GM18502 (cell line): ENCODE measurements around the gene ABCA1.

ENCODE experiments used
- ATAC-seq: cut with Tn5 transposase; IDR thresholded peaks from one replicate; pipeline ENCODE4 v1.9.1; 2021; ENCODE audit warnings: mild to moderate bottlenecking; ENCODE audit not compliant: unreplicated experiment, poor library complexity

Gene ABCA1

GRCh38 chr9:104810421-104811339 is 117.3 kb downstream of the ABCA1 start:
- ATAC-seq, result no peak

DNA sequence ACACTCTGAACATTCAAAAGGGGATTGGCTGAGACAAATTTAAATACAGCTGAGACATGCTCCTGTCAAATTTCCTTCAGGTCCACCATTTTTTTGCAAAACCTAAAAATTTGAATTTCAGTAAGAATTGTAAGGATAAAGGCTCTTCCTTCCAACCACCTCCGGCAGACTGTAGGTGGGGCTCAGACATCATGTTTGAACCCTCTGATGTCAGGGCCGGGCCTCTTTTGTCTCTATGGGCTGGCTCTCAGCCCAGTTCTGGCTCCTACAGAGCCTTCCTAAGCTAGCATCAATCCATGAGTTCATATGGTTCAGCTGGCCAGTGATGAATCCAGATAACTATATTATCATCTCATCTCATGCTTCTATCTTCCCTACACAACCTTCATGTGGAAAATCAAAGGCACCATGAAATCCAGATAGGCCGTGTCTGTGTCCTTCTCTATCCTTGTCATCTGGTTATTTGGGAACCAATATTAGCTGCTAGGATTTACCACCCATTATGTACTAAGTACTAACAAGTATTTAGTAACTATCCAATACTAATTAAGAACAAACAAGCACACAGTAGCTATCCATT is 119.8 kb downstream of the ABCA1 start:
- no peak for ATAC-seq

- no peak for ATAC-seq
These were observed 122.5 kb downstream of the ABCA1 start for GRCh38 chr9:104805441-104805840.

DNA sequence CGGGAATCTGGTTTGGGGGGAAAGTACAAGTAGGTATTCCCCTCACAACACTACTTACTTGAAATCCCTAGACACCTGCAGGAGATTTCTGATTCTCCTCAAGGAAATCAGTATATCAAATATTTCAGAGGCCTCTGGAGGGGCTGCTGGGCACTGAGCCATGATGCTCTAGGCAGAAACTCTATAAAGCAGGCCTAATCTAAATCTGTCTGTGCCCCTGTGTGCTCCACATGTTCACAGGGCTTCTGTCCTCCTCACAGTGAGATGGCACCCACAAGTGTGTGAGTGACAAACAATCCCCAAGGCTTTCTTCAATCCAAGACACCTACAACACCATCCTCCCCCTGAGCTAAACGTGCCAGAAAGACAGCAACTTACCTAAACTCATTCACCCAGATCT is 125.0 kb downstream of the ABCA1 start:
- no peak for ATAC-seq

GRCh38 chr9:104802110-104802509 is 125.8 kb downstream of the ABCA1 start:
- no peak for ATAC-seq

GRCh38 chr9:104800068-104800785 is 127.7 kb downstream of the ABCA1 start:
- no peak for ATAC-seq

DNA sequence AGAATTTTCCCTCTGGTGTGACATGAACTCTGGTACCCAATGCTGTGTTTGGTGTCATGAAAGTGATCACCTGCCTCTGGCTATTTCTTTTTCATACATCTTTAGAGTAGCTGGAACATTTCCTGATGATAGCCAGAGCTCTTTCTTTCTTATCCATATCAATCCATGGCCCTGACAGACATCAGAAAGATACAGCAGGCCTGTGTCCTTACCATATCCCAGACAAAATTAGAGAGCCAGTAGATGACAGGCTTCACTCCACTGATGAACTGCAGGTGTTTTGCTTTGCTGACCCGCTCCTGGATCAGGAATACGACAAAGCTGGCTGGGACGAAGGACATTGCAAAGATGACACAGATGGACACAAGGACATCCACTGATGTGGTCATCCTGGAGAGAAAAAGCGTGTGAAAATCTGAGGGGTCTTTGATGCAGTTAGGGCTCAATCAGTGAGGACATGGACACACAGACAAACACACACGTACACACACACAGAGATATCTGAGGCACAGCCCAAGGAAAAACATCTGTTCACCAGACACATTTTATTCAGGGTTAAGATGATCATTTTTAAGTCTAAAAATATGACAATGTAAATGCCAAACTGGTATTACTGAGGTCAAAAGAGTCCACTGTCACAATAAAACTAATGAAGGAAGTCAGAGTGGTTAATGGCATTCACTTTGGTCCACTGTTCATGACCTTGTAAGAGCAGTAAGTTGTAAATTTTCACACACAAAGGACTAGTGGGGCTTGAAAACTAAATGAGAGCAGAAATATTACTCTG is 129.6 kb downstream of the ABCA1 start:
- ATAC-seq, result no peak

DNA sequence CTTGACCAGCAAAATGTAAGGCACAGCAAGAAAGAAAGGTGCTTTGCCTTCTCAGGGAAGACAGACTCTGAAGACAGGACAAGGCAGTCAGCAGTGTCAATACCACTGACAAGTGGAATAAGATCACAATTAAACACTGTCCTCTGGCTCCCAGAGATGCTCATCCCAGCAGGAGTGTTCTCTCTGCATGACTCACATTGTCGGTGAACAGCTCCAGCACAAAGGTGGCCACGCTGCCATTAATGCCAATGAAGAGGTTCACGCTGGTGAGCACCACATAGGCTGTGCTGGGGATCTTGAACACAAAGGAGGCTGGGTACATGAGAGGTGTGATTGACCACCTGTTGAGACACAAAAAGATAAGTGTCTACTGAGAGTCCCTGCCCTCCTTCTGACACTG is 132.1 kb downstream of the ABCA1 start:
- no peak for ATAC-seq

- no peak for ATAC-seq
These were observed 132.9 kb downstream of the ABCA1 start for GRCh38 chr9:104795082-104795481.

DNA sequence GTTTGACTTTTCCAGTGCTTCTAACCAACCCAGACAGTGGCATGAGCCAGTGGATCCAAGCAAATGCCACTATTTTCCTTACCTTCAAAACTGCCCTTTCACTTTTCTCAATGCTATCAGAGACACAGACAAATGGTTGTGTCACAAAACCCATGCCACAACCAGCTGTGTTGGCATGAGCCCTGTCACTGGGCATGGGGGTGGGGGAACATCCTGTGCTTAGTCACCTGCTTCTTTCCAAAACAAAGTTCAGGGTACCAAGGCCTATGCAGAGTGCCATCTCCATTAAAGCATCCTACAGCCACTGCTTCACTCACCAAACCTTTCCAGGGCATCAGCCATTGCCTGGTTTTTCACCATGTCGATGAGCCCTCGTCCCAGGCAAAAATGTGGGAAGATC is 133.9 kb downstream of the ABCA1 start:
- no peak for ATAC-seq

DNA sequence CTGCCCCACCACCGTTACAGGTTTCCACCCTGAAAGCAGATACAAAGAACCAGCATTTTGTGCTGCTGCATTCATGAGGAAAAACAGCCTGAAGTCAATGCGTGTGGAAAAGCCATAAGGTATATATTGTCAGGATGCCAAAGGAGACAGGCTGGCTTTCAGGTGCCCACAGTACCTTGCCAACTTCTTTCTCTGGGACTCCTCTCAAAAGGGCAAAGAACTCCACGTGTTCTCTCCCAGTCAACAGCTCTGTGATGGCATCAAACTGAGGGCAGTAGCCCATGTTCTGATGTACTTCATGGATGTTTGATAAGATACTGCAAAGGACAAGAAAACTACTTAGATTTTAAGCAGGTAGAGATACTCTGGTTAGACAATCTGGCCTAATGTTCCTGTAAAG is 139.7 kb downstream of the ABCA1 start:
- no peak for ATAC-seq

- ATAC-seq, result no peak
These were observed 140.5 kb downstream of the ABCA1 start for GRCh38 chr9:104787306-104788015.

- ATAC-seq, result no peak
These were observed 141.7 kb downstream of the ABCA1 start for GRCh38 chr9:104786293-104786692.

DNA sequence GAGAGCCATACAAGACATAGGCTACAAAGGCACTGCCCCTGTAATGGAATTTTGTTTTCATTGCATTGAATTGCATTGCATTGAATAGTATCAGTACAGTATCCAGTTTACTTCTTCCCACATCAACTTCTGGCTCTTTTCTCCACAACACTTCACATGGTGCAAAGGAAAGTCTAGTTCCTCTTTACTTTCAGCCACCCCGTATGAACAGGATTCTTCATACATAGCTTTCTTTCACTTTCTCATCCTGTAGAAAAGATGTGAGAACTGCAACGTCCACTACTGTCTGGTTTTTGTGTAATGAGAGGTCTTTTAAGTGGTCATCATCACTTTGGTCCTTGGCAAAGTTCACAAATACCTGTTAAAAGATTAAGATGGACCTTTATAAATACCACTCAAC is 143.9 kb downstream of the ABCA1 start:
- ATAC-seq, result peak; percentile 83

DNA sequence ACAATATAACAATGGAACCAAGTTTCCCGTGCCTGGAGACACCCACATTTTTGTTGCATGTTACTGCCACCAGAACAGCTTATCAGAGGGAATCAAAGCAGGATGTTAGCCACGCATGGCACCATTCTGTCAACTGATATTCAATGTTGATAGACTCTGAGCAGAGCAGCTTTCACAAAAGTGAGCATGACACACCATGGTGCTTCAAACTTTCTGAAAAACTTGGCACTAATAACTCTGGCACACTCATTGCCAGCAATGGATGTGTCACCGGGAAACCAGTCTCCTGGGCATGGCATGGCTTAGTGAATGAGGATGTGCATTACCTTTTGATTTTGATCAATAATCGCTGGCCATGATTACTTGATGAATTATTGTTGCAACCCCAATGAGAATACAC is 144.4 kb downstream of the ABCA1 start:
- ATAC-seq, result no peak

DNA sequence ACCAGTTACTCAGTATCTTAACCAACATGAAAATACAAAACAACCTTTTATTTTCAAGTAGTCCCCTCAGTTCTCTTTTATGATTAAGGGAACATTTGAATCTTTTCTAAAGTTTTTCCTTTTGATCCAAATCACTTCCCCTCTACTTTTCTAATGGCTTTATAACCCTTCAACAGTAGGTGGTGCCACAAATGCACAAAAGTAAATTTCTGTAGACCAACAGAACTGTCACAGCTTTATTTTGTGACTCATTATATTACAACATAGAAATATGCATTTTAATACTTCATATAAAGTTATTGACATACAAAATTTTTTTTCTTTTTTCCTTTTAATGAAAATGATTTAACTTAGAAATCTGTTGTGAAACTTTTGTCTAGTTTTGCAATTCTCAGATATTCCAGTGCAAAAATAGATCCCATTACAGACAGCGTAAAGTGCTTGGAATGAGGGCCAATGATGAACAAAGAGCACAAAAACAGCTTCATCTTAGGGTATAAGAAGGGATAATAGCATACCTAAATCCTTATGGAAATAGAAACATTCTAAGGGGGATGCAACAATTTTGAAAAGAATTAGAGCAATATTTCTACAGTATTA is 147.1 kb downstream of the ABCA1 start:
- ATAC-seq, result peak; percentile 58

GRCh38 chr9:104779946-104780535 is 147.9 kb downstream of the ABCA1 start:
- ATAC-seq, result no peak

- ATAC-seq, result no peak
These were observed 148.6 kb downstream of the ABCA1 start for GRCh38 chr9:104779334-104779733.

DNA sequence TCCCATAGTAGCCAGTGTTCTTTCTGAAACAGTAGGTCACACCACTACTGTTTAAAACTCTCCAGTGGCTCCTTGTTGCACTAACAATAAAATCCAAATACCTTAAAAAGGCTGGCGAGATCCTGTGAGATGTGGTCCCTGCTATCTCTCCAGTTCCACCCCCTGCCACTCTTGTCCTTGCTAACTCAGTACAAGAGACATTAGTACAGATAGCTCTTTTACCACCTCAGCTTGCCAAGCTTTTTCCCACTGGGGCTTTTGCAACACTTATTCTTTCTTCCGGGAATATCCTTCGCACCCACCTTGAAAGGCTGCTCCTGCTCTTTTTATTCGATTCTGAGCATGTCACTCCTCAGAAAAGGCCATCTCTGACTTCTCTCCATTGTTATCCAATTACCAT is 149.2 kb downstream of the ABCA1 start:
- ATAC-seq, result no peak
